ENCODE results near the gene LHB. TPM values are rescaled to one million over a fixed set of nuclear protein-coding genes. Genes with fewer than 3 reads are reported as not detected.

LHB gene
- total RNA-seq, 2 donors from 2014 or later, result not detected

Other genes starting within 250 kb of the LHB start
- 10 to 100 TPM; 39.7 to 54.3 TPM for gene BCAT2, start 206.1 kb downstream of the LHB start, total RNA-seq
- 1 to 10 TPM in 1 of 2 donors, not detected in 1; 1.6 TPM for gene HSD17B14, start 180.6 kb downstream of the LHB start, total RNA-seq
- gene PLEKHA4, start 148.5 kb downstream of the LHB start, total RNA-seq, result 10 to 100 TPM in 1 of 2 donors, 1 to 10 TPM in 1; 6.5 to 17.6 TPM
- 100 to 1,000 TPM in 1 of 2 donors, 10 to 100 TPM in 1; 75.1 to 129 TPM for gene PPP1R15A, start 144.7 kb downstream of the LHB start, total RNA-seq
- not detected for gene TULP2, start 118.3 kb downstream of the LHB start, total RNA-seq
- 100 to 1,000 TPM; 158 to 184 TPM for gene NUCB1, start 116.8 kb downstream of the LHB start, total RNA-seq
- gene DHDH, start 83.4 kb downstream of the LHB start, total RNA-seq, result 1 to 10 TPM; 1.2 to 3.8 TPM
- gene BAX, start 62.2 kb downstream of the LHB start, total RNA-seq, result 100 to 1,000 TPM; 286 to 464 TPM
- gene FTL, start 51.8 kb downstream of the LHB start, total RNA-seq, result 1,000 to 10,000 TPM; 1,320 to 1,710 TPM
- 10 to 100 TPM; 50.8 to 99.9 TPM for gene GYS1, start 23.8 kb downstream of the LHB start, total RNA-seq
- gene RUVBL2, start 23.2 kb downstream of the LHB start, total RNA-seq, result 100 to 1,000 TPM; 100 to 166 TPM
- gene CGB3, start 7.2 kb upstream of the LHB start, total RNA-seq, result not detected
- not detected for gene CGB2, start 14.8 kb upstream of the LHB start, total RNA-seq
- gene CGB1, start 19.8 kb upstream of the LHB start, total RNA-seq, result not detected
- gene CGB5, start 26.8 kb upstream of the LHB start, total RNA-seq, result not detected
- not detected for gene CGB8, start 32.0 kb upstream of the LHB start, total RNA-seq
- gene CGB7, start 40.7 kb upstream of the LHB start, total RNA-seq, result under 1 TPM in 1 of 2 donors, not detected in 1; 0.32 TPM
- gene NTF4, start 47.7 kb upstream of the LHB start, total RNA-seq, result not detected
- gene KCNA7, start 55.6 kb upstream of the LHB start, total RNA-seq, result not detected
- 100 to 1,000 TPM; 114 to 204 TPM for gene SNRNP70, start 68.4 kb upstream of the LHB start, total RNA-seq
- 1 to 10 TPM; 4.1 to 4.7 TPM for gene LIN7B, start 97.3 kb upstream of the LHB start, total RNA-seq
- gene C19orf73, start 102.1 kb upstream of the LHB start, total RNA-seq, result 1 to 10 TPM in 1 of 2 donors, under 1 TPM in 1; 0.50 to 1.3 TPM
- 1 to 10 TPM; 3.6 to 3.9 TPM for gene PPFIA3, start 102.5 kb upstream of the LHB start, total RNA-seq
- gene HRC, start 138.3 kb upstream of the LHB start, total RNA-seq, result not detected
- under 1 TPM in 1 of 2 donors, not detected in 1; 0.52 TPM for gene TRPM4, start 140.7 kb upstream of the LHB start, total RNA-seq